GM21825 (cell line): ENCODE data around the gene DNAJC6.

Experiments used
- ATAC-seq: cut with Tn5 transposase; IDR thresholded peaks from one replicate; pipeline ENCODE4 v1.9.1; 2021; ENCODE audit warnings: mild to moderate bottlenecking, moderate library complexity; ENCODE audit not compliant: unreplicated experiment

Gene DNAJC6

DNA sequence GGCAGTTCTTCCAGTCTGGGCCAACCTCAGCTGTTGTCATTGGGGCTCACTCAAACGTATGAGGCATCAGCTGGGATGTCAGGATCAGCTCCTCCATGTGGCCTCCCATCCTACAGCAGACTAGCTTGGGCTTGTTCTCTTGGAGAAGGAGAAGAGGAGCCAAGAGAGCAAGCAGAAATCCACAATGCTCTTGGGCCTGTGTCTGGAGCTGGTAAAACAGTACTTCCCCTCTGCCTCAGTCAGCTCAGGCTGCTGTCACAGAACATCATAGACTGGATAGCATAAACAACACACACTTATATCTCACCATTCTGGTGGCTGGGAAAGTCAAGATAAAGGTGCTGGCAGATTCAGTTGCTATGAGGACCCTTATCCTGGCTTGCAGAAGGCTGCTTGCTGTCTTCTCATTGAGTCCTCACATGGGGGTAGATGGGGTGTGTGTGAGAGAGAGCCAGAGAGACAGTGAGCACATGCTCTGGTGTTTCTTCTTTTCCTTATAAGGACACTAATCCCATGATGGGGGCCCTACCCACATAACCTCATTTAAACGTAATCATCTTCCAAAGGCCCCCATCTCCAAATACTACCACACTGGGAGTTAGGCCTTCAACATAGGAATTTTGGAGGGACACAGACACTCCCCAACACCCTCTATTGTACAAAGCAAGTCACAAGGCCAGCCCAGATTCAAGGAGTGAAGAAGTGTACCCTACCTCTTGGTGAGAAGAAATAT, 16.3 kb upstream of the DNAJC6 start:
- ATAC-seq, result no peak

DNA sequence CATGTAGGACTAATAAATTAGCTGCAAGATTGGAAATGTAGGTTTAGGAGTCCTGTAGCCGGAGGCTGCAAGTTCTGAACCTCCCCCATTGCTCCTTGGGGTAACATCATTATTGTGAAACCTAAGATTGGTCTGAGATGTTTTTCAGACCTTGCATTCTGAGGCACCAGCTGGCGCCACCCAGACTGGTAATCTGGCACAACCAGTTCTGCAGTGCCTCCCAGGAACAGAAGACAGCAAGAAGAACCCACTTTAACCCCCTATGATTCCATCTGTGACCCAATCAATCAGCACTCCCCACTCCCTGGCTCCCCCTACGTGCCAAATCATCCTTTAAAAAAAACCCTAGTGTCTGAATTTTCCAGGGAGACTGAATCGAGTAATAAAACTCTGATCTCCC, 11.6 kb upstream of the DNAJC6 start:
- no peak for ATAC-seq

DNA sequence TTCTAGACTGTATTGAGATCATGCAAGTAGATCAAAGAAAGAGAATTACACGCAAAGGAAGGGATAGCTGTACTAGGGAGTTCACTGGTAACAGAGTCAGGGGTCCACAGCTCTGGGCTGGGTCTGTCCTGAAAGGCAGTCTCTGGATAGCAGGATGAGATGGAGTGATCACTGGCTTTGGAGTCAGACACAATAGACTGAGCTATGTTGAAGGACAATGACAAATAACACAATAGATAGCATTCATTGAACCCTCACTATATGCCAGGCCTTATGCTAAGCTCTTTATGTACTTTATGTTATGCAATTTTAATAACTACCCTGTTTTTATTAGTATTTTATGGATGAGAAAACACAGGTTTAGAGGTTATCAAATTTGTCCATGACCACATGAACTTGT, 10.0 kb upstream of the DNAJC6 start:
- no peak for ATAC-seq

DNA sequence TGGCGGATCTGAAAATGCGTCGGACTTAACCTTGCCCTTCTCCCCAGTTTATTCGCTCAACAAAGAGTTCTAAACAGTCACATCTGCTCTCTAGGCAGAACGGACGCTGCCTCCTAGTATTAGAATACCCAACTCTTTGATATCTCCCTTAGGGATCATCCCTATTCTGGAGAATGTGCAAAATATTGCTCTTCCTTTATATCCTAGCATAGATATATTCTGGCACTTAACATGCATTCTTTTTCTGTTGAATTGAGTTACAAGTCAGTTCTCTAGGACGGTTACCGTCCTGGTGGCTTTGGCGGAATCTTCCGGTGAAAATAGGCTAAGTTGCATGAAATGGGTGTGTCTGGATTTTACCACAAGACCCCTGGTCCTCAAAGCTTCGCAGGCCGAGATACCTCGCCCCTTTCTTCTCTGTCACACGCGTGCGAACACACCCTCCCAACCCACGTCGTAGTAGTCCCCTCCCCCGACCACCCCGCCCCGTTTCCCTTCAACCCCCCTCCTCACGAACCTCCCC, 501 bp upstream of the DNAJC6 start:
- no peak for ATAC-seq

DNA sequence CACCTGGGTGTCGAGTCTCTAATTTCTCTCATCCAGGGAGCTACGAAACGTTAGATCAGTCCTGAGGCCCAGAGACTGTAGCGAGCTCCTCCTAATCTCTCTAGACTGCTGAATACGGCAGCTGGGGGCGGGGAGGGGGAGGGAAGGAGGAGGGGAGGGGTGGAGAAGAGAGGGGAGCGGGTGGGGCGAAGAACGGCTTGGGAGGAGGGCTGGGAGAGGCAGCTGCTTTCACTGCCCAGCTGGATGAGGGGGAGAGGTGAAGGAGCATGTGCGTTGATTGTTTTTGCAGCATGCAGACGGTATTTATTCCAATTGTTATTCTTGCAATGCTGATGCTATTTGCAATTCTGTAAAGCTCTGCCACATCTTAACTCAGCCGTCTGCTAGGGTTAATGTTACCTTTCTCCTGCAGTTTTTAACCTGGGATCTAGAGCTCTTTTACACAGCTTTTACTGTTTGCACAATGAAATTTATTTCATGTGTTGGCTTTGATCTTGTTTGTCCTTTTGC, 790 bp downstream of the DNAJC6 start:
- ATAC-seq, result no peak

DNA sequence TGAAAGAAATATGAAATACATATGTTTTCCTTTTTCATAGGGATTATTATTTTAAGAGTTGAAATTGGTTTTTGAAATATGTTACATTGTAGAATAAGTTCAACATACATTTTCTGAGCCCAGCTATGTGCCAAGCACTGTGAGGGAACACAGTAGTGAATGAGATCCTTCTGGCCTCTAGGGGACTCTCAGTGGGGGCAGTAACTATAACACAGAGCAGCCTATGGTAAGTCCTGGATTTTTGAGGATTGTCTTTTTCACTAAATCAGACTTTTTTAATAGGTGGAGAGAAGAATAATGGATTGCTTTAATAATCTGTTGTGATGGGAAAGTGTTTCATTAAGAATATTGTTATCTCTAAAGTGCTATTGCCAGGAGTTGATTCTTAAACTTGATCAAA, 2.4 kb downstream of the DNAJC6 start:
- no peak for ATAC-seq

GRCh38 chr1:65316233-65316632, 6.9 kb downstream of the DNAJC6 start:
- no peak for ATAC-seq

- no peak for ATAC-seq
Observed at GRCh38 chr1:65317866-65318653, 8.7 kb downstream of the DNAJC6 start.

GRCh38 chr1:65319141-65319540, 9.8 kb downstream of the DNAJC6 start:
- no peak for ATAC-seq

DNA sequence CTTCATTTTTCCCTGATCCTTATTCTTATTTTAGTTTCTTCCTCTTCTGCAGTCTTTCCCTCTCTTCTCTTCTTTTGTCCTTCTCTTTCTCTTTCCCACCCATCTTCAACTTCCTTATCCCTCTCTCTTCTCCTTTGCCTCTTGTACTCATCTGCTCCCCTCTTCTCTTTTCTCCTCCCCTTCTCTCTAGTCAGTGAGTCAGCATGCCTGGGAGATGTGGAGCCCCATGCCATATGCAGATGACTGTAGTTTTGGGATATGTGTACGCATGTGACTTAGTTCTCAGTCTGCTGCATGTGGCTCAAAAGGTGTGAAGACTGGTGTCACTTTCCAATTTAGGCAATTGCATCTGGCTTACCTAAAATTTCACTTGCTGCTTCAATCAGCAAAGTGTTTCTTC, 10.4 kb downstream of the DNAJC6 start:
- ATAC-seq, result no peak

DNA sequence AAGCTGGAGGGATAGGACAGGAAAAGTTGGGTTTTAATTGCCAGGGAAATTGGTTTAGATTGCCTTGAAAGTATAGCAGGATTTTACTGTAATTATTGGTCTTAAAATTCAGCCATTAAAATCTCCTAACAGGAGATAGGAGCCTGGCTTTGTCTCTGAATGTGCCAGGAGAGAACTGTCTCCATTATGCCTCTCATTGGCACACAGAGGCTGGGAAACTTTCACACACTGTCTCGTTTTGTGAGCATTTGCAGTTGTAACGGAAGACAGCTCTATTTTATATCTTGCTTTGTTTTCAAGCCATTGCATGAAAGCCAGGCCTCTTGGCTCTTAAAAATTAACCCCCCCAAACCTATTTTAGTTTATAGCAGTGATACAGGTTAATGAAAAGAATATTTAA, 12.5 kb downstream of the DNAJC6 start:
- no peak for ATAC-seq

DNA sequence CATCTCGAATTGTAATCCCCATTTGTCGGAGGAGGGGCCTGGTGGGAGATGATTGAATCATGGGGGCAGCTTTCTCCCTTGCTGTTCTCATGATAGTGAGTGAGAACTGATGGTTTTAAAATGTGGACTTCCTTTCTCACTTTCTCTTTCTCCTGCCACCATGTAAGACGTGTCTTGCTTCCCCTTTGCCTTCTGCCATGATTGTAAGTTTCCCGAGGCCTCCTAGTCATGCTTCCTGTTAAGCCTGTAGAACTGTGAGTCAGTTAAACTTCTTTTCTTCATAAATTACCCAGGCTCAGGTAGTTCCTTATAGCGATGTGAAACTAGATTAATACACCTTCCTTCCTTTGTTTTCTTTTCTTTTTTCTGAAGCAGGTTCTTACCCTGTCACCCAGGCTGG, 13.9 kb downstream of the DNAJC6 start:
- ATAC-seq, result no peak

GRCh38 chr1:65330021-65330420, 20.7 kb downstream of the DNAJC6 start:
- no peak for ATAC-seq

DNA sequence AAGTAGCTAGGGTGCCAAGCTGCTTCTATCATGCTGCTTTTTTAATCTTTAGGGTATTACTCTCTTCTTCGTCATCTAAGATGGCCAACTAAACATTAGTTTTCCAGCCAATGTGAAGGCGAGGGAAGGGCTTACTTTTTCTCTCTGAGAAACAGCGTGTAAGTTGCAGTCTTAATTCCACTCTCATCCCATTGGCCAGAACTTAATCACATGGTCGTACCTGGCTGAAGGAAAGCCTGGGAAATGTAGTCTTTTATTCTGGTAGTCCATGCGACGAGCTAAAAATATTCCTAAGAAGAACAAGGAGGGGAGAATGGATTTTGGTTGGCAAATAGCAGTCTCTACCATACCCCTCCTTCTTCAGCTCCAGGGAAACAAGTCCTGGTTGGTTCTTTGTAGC, 21.5 kb downstream of the DNAJC6 start:
- no peak for ATAC-seq

DNA sequence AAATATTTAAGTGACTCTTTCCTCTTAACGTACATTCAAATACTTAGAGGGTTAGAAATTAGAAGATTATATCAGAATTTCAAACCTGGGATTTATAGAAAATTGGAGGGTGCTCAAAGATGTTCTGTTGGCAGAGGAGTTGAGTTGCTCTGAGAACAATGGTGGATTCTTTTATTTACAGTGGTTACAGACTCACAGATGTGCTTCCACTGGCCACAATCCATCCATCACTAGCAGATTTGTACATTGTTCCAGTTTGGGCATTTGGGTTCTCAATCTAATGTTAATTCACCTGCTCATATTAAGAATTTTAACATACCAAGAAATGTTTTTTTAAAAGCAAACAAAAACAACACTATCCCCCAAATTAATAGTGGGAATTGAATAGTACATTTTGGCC, 23.5 kb downstream of the DNAJC6 start:
- no peak for ATAC-seq

DNA sequence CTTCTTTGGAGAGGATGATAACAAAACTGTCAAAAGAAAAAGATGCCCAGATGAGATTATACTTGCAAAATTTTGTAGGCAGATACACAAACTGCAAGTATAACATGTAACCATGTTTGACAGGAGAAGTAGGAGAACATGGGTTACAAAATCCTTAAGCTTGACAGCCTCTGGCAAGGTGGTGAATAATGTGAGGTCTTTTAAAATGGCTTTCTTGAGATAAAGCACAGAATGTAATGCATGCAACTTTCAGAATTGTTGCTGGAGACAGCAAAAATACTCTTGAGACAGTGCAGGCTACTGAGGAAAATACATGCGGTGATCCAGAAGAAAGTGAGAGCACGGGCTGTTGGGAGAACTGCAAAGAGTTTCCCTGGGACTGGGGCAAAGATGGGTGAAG, 24.7 kb downstream of the DNAJC6 start:
- no peak for ATAC-seq

DNA sequence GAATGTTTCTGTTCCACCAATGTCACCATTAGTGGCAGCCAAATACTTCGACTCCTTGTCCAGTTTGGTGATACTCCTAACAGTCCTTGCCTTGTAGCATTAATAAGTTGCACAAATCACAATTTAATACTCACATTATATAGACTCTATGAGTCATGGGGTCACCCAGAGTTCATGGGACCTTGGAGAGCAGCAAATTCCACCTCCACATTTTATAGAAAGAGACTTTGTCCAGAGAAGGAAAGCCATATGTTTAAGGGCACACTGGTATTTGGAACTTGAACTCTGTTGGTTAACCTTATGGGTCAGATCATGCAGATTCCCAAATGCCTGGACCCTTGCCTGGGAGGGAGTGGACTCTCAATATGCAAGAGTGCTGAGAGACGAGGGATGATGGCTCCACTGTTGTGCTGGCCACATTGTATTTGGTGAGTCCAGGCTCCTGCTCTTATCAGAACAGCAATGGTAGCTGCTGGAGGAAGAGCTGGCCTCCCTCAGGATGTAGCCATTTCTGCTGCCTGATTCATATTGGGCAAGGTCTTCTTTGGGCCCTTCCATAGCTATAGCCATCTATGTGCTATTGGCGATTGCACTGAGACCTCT, 30.6 kb downstream of the DNAJC6 start:
- ATAC-seq, result no peak

DNA sequence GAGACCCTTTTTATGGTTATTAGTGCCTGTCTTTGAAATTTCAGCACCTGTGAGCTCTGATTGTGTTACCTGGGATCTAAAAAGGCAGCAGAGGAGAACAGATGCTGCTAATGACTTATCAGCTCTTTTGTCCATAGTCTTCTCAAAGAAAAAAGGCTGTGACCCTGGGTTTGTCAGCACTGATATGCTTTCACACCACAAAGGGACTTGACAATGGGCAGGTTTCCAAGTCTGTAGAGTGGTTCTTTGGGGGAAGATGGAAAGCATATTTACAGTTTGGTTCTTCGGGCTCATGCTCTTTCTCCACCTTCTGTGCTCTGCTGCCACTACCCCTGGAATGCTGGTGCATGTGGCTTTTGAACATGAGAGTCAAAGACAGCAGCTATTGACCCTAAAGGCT, 32.0 kb downstream of the DNAJC6 start:
- no peak for ATAC-seq

DNA sequence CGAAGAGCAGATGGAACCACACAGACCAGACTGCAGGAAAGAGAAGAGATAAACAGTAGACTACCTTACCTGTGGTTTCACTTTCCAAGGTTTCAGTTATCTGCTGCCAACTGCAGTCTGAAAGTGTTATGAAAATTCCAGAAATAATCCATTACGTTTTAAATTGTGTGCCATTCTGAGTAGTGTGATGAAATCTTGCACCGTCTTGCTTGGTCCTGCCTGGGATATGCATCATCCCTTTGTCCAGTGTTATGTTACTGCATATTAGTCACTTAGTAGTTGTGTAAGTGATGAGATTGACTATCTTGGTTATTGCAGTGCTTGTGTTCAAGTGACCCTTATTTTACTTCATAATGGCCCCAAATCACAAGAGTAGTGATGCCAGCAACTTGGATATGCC, 33.9 kb downstream of the DNAJC6 start:
- ATAC-seq, result no peak

DNA sequence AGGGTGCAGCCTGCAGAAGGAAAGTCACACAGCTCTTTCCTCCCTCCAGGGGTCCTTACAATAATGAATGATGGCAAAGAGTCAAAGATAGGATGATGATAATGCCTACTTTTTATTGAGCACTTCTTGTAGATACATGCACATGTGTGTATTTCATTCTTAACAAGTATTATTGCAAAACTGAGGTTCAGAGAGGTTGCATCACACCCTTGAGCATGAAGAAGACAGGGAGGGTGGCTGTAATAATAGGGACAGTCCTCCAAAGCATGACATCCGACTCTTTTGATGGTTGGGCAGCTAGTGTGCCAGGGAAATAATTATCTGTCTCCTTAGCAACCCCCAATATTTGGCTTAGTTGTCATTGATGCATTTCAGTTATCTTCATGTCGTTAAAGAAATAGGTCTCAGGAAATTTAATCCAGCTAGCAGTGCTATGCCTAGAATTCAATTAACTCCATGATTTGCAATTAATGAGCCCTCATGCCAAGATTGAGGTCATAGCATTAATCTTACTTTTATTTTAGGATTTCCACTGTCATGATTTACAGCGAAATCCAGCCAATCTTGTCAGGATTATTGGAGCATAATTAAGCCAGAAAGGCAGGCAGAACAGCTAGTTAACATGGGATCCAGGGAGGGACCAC, 35.0 kb downstream of the DNAJC6 start:
- no peak for ATAC-seq

DNA sequence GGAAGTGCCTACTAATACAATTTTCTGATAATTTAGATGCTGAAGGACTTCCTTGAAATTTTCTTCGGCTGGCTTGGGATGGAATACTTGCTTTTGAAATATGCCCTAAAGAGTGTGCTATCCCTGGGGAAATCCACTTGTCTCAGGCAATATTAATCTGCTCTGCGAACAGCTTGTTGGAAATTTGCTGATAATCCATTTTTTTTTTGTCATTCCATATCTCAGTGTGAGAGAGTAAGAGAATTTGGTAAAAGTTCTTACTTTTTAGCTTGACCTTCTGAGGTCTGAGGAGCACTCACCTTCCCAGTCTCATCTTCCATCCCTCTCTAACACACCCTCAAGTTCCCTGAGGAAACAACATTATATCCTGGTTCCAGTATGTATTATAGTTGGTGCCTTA, 36.8 kb downstream of the DNAJC6 start:
- ATAC-seq, result no peak
